ENCODE results near the gene RAB25. TPM values are rescaled to one million over a fixed set of nuclear protein-coding genes. Genes with fewer than 3 reads are reported as not detected.

RAB25 gene
- total and polyA plus RNA-seq, 2 of the 13 experiments (the other 11 are each of a cell fraction or from before 2014, with no cell fraction given), result 0.20 to 0.22 TPM

DNA sequence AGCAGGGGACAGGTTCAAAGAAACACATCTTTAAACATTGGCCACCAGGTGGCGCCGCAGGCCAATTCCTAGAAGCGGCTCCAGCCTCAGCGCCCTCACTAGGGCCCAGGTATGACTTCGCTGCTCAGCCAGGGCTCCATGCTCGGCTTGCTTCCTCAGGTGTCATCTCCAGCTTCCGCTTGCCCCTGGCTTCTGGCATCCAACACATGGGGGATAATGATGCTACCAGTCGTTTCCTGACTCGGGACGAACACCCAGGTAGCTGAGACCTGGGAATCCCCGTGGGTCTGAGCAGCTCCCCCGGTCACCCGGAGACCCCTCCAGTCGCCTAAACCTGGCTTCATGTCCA lies 29.9 kb downstream of the RAB25 start (continued):
- peak; percentile 38 for TF ChIP-seq YY1 (IDR thresholded peaks at IDR 0.05; ENCODE audit: insufficient read depth, insufficient replicate concordance, low read depth, low read length)
- peak; percentile 32; the same call in 1 of the 2 replicates for TF ChIP-seq BCL6 (CRISPR knock-in tag; IDR thresholded peaks at IDR 0.05)
- peak; percentile 25; the same call in 1 of the 2 replicates for TF ChIP-seq SOX5 (CRISPR knock-in tag; IDR thresholded peaks at IDR 0.05; ENCODE audit: borderline replicate concordance)
- TF ChIP-seq, protein P1, sequence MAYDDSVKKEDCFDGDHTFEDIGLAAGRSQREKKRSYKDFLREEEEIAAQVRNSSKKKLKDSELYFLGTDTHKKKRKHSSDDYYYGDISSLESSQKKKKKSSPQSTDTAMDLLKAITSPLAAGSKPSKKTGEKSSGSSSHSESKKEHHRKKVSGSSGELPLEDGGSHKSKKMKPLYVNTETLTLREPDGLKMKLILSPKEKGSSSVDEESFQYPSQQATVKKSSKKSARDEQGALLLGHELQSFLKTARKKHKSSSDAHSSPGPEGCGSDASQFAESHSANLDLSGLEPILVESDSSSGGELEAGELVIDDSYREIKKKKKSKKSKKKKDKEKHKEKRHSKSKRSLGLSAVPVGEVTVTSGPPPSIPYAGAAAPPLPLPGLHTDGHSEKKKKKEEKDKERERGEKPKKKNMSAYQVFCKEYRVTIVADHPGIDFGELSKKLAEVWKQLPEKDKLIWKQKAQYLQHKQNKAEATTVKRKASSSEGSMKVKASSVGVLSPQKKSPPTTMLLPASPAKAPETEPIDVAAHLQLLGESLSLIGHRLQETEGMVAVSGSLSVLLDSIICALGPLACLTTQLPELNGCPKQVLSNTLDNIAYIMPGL (CRISPR knock-in tag; IDR thresholded peaks at IDR 0.05; ENCODE audit: borderline replicate concordance in 1 of 2, low read depth in 1 of 2), result 0 out of 4 replicates have a peak, but pooled peaks of 1 of the 2 experiments have one; percentile 43
- TF ChIP-seq NRL (CRISPR knock-in tag; IDR thresholded peaks at IDR 0.05; ENCODE audit: borderline replicate concordance), result 0 out of 2 replicates have a peak, but pooled peaks have one; percentile 35
- TF ChIP-seq, protein P2, sequence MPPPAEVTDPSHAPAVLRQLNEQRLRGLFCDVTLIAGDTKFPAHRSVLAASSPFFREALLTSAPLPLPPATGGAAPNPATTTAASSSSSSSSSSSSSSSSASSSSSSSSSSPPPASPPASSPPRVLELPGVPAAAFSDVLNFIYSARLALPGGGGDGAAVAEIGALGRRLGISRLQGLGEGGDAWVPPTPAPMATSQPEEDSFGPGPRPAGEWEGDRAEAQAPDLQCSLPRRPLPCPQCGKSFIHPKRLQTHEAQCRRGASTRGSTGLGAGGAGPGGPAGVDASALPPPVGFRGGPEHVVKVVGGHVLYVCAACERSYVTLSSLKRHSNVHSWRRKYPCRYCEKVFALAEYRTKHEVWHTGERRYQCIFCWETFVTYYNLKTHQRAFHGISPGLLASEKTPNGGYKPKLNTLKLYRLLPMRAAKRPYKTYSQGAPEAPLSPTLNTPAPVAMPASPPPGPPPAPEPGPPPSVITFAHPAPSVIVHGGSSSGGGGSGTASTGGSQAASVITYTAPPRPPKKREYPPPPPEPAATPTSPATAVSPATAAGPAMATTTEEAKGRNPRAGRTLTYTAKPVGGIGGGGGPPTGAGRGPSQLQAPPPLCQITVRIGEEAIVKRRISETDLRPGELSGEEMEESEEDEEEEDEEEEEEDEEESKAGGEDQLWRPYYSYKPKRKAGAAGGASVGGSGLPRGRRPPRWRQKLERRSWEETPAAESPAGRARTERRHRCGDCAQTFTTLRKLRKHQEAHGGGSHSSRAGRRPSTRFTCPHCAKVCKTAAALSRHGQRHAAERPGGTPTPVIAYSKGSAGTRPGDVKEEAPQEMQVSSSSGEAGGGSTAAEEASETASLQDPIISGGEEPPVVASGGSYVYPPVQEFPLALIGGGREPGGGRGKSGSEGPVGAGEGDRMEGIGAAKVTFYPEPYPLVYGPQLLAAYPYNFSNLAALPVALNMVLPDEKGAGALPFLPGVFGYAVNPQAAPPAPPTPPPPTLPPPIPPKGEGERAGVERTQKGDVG (CRISPR knock-in tag; IDR thresholded peaks at IDR 0.05; ENCODE audit: borderline replicate concordance), result no peak
- TF ChIP-seq, protein P3, sequence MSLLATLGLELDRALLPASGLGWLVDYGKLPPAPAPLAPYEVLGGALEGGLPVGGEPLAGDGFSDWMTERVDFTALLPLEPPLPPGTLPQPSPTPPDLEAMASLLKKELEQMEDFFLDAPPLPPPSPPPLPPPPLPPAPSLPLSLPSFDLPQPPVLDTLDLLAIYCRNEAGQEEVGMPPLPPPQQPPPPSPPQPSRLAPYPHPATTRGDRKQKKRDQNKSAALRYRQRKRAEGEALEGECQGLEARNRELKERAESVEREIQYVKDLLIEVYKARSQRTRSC (CRISPR knock-in tag; IDR thresholded peaks at IDR 0.05; ENCODE audit: low read depth), result no peak
- TF ChIP-seq, protein P4, sequence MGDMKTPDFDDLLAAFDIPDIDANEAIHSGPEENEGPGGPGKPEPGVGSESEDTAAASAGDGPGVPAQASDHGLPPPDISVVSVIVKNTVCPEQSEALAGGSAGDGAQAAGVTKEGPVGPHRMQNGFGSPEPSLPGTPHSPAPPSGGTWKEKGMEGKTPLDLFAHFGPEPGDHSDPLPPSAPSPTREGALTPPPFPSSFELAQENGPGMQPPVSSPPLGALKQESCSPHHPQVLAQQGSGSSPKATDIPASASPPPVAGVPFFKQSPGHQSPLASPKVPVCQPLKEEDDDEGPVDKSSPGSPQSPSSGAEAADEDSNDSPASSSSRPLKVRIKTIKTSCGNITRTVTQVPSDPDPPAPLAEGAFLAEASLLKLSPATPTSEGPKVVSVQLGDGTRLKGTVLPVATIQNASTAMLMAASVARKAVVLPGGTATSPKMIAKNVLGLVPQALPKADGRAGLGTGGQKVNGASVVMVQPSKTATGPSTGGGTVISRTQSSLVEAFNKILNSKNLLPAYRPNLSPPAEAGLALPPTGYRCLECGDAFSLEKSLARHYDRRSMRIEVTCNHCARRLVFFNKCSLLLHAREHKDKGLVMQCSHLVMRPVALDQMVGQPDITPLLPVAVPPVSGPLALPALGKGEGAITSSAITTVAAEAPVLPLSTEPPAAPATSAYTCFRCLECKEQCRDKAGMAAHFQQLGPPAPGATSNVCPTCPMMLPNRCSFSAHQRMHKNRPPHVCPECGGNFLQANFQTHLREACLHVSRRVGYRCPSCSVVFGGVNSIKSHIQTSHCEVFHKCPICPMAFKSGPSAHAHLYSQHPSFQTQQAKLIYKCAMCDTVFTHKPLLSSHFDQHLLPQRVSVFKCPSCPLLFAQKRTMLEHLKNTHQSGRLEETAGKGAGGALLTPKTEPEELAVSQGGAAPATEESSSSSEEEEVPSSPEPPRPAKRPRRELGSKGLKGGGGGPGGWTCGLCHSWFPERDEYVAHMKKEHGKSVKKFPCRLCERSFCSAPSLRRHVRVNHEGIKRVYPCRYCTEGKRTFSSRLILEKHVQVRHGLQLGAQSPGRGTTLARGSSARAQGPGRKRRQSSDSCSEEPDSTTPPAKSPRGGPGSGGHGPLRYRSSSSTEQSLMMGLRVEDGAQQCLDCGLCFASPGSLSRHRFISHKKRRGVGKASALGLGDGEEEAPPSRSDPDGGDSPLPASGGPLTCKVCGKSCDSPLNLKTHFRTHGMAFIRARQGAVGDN (CRISPR knock-in tag; IDR thresholded peaks at IDR 0.05), result peak; percentile 71
- peak; percentile 93 for TF ChIP-seq RAD21 (CRISPR knock-in tag; IDR thresholded peaks at IDR 0.05)
- TF ChIP-seq, protein P5, sequence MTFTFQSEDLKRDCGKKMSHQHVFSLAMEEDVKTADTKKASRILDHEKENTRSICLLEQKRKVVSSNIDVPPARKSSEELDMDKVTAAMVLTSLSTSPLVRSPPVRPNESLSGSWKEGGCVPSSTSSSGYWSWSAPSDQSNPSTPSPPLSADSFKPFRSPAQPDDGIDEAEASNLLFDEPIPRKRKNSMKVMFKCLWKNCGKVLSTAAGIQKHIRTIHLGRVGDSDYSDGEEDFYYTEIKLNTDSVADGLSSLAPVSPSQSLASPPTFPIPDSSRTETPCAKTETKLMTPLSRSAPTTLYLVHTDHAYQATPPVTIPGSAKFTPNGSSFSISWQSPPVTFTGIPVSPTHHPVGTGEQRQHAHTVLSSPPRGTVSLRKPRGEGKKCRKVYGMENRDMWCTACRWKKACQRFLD (CRISPR knock-in tag; IDR thresholded peaks at IDR 0.05; ENCODE audit: borderline replicate concordance), result no peak
- TF ChIP-seq SALL1 (CRISPR knock-in tag; IDR thresholded peaks at IDR 0.05), result peak; percentile 38; the same call in 1 of the 2 replicates
- TF ChIP-seq FOXJ3 (CRISPR knock-in tag; IDR thresholded peaks at IDR 0.05; ENCODE audit: borderline replicate concordance), result no peak
- TF ChIP-seq ELF1 (CRISPR knock-in tag; IDR thresholded peaks at IDR 0.05), result no peak
- no peak for TF ChIP-seq ZNF101 (CRISPR knock-in tag; IDR thresholded peaks at IDR 0.05; ENCODE audit: borderline replicate concordance, low read depth)
- 0 out of 2 replicates have a peak, but pooled peaks have one; percentile 31 for TF ChIP-seq SALL2 (CRISPR knock-in tag; IDR thresholded peaks at IDR 0.05)
- peak; percentile 48; the same call in 1 of the 2 replicates for TF ChIP-seq HOXA3 (CRISPR knock-in tag; IDR thresholded peaks at IDR 0.05)
- no peak for TF ChIP-seq FOXK2 (IDR thresholded peaks at IDR 0.05)
- TF ChIP-seq GATAD2A (CRISPR knock-in tag; IDR thresholded peaks at IDR 0.05), result 0 out of 2 replicates have a peak, but pooled peaks have one; percentile 16
- no peak for TF ChIP-seq NR2F6 (IDR thresholded peaks at IDR 0.05)
- TF ChIP-seq NR2F6 (CRISPR knock-in tag; IDR thresholded peaks at IDR 0.05), result 0 out of 2 replicates have a peak, but pooled peaks have one; percentile 17
